SH-SY5Y (cell line): Measurements from ENCODE around the gene MRI1.

ENCODE experiments used
- GATA2 ChIP-seq: IDR thresholded peaks from 2 replicates; pipeline ENCODE4 v1.6.1; 2011; ENCODE audit warnings: mild to moderate bottlenecking, low read depth, low read length
- GATA3 ChIP-seq: IDR thresholded peaks from 2 replicates; pipeline ENCODE4 v1.6.1; 2011; ENCODE audit warnings: low read depth, mild to moderate bottlenecking, low read length, moderate library complexity

DNA sequence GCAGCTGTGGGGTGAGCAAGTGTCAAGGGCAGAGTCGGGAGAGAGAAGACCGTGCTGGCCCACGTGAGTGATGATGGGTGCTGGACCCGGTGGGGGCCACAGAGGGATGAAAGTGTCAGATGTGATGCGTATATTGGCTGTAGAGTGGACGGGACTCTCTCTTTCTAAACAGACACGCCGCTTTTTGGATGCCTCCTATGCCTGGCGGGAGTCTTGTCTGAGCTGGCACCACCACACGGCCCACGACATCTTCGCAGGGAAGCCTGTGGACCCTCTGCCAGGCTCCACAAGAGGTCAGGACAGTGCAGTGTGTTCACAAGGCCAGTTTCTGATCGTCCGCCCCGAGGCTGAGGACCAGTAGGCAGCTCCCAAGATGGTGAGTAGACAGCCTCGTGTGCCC lies 12.9 kb upstream of the MRI1 start:
- no peak for TF ChIP-seq GATA2
- no peak for TF ChIP-seq GATA3
